ENCODE results near the gene SAP30. TPM values are rescaled to one million over a fixed set of nuclear protein-coding genes. Genes with fewer than 3 reads are reported as not detected.
A peak's percentile ranks its signal among the peaks of the same experiment; 100 is the strongest.

SAP30 gene
- total RNA-seq, 1 donor from 2014 or later, result 18.5 TPM

DNA sequence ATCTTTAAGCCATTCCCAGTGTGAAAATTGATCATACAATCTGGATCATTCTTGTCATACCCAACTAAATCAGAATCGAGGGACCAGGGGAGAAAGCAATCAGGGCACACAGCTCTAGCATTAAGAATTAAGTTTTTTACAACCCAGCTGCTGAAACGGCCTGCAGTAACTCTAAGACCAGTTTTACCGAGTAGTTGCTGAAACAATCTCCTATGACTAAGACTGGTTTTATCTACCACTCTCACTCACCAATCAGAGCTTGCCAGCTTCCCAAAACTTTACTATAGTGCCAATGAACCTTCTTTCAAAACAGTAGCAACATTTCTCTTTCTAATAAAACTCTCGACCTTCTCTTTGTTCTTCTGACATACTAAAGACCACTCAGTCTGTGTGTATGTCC lies 2.8 kb upstream of the SAP30 start:
- H3K4me1 Mint-ChIP-seq (ENCODE audit: low read depth), result peaks cover 20% of the 10 kb centered on the region
- no peaks in the 10 kb centered on the region for H3K27me3 Mint-ChIP-seq (ENCODE audit: low read depth)
- TF ChIP-seq, protein P1, sequence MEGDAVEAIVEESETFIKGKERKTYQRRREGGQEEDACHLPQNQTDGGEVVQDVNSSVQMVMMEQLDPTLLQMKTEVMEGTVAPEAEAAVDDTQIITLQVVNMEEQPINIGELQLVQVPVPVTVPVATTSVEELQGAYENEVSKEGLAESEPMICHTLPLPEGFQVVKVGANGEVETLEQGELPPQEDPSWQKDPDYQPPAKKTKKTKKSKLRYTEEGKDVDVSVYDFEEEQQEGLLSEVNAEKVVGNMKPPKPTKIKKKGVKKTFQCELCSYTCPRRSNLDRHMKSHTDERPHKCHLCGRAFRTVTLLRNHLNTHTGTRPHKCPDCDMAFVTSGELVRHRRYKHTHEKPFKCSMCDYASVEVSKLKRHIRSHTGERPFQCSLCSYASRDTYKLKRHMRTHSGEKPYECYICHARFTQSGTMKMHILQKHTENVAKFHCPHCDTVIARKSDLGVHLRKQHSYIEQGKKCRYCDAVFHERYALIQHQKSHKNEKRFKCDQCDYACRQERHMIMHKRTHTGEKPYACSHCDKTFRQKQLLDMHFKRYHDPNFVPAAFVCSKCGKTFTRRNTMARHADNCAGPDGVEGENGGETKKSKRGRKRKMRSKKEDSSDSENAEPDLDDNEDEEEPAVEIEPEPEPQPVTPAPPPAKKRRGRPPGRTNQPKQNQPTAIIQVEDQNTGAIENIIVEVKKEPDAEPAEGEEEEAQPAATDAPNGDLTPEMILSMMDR (IDR thresholded peaks at IDR 0.05), result no peak
- H3K27ac Mint-ChIP-seq (ENCODE audit: unreplicated experiment), result no peak overlapping the region
- DNase-seq (ENCODE audit: low spot score), result no peak
- H3K4me3 Mint-ChIP-seq (ENCODE audit: unreplicated experiment), result no peak overlapping the region
- H3K9me3 Mint-ChIP-seq (ENCODE audit: low read depth), result no peaks in the 10 kb centered on the region
- peaks cover 3% of the 10 kb centered on the region for H3K36me3 Mint-ChIP-seq (ENCODE audit: low read depth)

DNA sequence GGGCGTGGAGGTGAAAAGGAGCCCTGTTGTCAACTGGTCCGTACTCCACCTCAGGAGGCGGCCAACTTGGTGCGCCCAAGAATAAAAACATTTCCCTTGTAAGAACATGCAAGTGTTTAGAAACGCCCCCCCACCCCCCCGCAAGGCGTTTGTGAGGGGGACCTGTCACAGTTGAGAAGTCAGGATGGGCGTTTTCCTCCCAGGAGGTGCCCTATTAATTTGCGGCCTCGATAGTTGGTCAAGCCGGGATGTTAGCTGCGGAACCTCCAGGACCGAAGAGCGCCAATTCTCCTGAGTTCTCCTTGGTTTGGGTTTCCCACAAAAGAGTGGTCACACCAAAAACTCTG lies 651 bp upstream of the SAP30 start:
- peak overlapping the region; percentile 99 for H3K27ac Mint-ChIP-seq (ENCODE audit: unreplicated experiment)
- H3K36me3 Mint-ChIP-seq (ENCODE audit: low read depth), result peaks cover 2% of the 10 kb centered on the region
- no peaks in the 10 kb centered on the region for H3K9me3 Mint-ChIP-seq (ENCODE audit: low read depth)
- H3K27me3 Mint-ChIP-seq (ENCODE audit: low read depth), result no peaks in the 10 kb centered on the region
- DNase-seq (ENCODE audit: low spot score), result no peak
- H3K4me3 Mint-ChIP-seq (ENCODE audit: unreplicated experiment), result peak overlapping the region; percentile 100
- TF ChIP-seq, protein P1 (IDR thresholded peaks at IDR 0.05), result no peak
- H3K4me1 Mint-ChIP-seq (ENCODE audit: low read depth), result peaks cover 31% of the 10 kb centered on the region

DNA sequence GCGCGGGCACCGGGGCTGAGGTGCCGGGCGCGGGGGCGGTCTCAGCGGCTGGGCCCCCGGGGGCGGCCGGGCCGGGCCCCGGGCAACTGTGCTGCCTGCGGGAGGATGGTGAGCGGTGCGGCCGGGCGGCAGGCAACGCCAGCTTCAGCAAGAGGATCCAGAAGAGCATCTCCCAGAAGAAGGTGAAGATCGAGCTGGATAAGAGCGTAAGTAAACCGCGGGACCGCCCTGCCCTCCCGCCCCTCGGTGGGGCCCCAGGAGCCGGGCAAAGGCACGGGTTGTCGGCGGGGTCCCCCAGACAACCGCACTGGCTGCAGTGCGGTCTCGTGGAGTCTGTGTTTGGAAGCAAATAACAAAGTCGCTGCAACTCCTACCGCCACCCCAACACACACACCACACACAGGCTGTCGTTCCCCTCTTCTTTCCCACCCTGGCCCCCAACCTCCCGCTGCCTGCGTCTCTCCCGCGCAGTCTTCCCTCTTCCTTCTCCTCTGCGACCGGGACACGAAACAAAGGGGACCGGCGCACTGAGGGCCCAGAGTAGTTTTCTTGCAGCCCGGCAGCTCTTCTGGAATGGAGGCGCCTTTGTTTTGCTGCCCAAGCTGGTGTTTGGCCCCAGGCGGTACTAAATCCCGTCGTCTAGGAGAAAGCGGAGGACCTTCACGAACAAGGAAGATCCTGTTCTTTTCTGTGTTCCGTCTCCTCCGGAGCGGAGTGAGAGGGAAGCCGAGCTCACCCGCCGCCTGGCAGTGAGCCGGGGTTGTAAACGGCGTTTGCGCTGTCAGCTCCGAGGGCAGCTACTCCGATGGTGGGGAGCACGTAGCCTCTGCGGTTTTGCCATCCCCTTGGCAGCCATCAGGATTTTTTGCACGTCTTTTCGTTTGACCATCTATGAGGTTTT lies 788 bp downstream of the SAP30 start:
- H3K27ac Mint-ChIP-seq (ENCODE audit: unreplicated experiment), result peak overlapping the region; percentile 98
- no peaks in the 10 kb centered on the region for H3K27me3 Mint-ChIP-seq (ENCODE audit: low read depth)
- DNase-seq (ENCODE audit: low spot score), result no peak
- peaks cover 4% of the 10 kb centered on the region for H3K36me3 Mint-ChIP-seq (ENCODE audit: low read depth)
- no peaks in the 10 kb centered on the region for H3K9me3 Mint-ChIP-seq (ENCODE audit: low read depth)
- peak overlapping the region; percentile 100 for H3K4me3 Mint-ChIP-seq (ENCODE audit: unreplicated experiment)
- peaks cover 31% of the 10 kb centered on the region for H3K4me1 Mint-ChIP-seq (ENCODE audit: low read depth)
- TF ChIP-seq, protein P1 (IDR thresholded peaks at IDR 0.05), result no peak

DNA sequence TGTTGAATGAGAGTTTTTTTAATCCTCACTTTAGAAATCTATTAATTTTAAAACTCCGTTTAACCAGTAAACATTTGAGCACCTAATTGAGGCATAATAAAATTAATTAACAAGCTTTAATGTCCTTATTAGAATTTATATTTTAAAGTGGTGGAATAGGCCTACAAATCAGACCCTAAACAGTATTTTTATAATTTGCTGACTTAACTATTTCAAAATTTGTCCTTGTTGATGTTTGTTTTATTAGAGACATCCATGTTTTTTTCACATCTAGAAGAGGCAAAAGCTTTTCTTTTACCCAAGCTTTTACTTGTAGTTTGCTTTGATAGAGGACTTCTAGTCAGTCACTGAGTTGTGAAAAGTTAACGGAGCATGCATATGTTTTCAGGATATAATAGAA lies 3.8 kb downstream of the SAP30 start:
- Mint-ChIP-seq H3K9me3 (ENCODE audit: low read depth) (no peaks in the 10 kb centered on the region), H3K27me3 (ENCODE audit: low read depth) (no peaks in the 10 kb centered on the region), H3K36me3 (ENCODE audit: low read depth) (peaks cover 4% of the 10 kb centered on the region), H3K4me3 (ENCODE audit: unreplicated experiment) (no peak overlapping the region), H3K4me1 (ENCODE audit: low read depth) (peaks cover 16% of the 10 kb centered on the region), H3K27ac (ENCODE audit: unreplicated experiment) (no peak overlapping the region)
- no peak for DNase-seq (ENCODE audit: low spot score)
- TF ChIP-seq, protein P1 (IDR thresholded peaks at IDR 0.05), result no peak

DNA sequence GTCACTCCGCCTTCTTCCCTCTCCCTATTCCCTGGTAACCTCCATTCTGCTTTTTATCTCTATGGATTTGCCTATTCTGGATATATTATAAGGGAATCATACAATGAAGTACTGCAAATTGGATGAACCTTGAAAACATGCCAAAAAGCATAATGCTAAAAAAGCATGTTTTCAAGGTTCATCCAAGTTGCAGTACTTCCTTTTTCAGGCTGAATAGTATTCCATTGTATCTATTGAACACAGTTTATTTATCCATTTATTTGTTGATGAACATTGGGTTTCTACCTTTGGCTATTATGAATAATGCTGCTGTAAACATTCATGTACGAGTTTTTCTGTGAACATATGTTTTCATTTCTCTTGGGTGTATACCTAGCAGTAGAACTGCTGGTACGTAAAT lies 9.2 kb downstream of the SAP30 start:
- no peak overlapping the region for H3K4me3 Mint-ChIP-seq (ENCODE audit: unreplicated experiment)
- no peaks in the 10 kb centered on the region for H3K9me3 Mint-ChIP-seq (ENCODE audit: low read depth)
- H3K27me3 Mint-ChIP-seq (ENCODE audit: low read depth), result no peaks in the 10 kb centered on the region
- TF ChIP-seq, protein P1 (IDR thresholded peaks at IDR 0.05), result no peak
- no peak overlapping the region for H3K27ac Mint-ChIP-seq (ENCODE audit: unreplicated experiment)
- no peak for DNase-seq (ENCODE audit: low spot score)
- peaks cover 4% of the 10 kb centered on the region for H3K36me3 Mint-ChIP-seq (ENCODE audit: low read depth)
- H3K4me1 Mint-ChIP-seq (ENCODE audit: low read depth), result peaks cover 12% of the 10 kb centered on the region

Measured in chondrocyte (in vitro differentiated cells).